Activated CD8-positive, alpha-beta memory T cell treated with anti-CD3 and anti-CD28 coated beads for 4 hours (primary cell): ENCODE results near the gene ERO1B.
A peak's percentile ranks its signal among the peaks of the same experiment; 100 is the strongest.

Source experiments
- DNase-seq, 2 donors: peaks; one replicate each; pipeline ENCODE4 v3.0.0-alpha.2; 2020; ENCODE audit warnings: low read depth in 2 of 2

Gene ERO1B

DNA sequence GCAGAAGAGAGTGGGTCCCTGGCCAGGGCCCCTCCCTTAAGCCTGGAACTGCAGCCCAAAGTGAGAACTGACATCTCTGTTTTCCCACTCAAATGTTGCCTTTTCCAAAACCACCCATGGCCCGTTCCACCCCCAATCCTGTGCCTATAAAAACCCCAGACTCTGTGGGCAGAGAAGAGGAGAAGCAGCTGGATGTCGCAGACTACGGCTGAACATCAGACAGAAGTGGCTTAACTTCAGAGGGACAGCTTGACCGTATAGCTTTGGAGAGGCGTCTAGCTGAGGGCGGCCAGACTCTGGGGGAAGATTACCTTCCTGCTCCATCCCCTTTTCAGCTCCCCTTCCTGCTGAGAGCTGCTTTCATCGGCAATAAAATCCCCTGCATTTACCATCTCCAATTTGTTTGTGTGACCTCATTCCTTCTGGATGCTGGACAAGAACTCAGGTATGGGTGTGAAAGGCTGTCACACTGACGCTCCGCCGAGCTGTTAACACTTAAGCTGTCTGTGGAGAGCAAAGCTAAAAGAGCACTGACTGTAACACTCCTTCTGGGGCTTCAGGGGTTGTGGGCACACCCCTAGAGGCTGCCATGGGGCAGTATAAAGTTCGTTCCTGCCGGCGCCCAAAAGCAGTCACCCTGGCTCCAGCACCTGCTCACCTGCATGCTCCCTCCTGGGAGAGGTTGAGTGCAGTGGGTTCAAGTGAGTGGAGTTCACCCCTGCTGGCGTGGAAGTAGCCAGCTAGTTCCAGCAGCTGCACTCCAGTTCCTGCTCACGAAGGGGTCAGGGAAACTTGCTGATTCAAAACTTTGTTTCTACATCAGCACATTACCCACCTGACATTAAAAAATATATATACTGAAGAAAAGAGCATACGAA, 19.6 kb upstream of the ERO1B start:
- DNase-seq: no peak

DNA sequence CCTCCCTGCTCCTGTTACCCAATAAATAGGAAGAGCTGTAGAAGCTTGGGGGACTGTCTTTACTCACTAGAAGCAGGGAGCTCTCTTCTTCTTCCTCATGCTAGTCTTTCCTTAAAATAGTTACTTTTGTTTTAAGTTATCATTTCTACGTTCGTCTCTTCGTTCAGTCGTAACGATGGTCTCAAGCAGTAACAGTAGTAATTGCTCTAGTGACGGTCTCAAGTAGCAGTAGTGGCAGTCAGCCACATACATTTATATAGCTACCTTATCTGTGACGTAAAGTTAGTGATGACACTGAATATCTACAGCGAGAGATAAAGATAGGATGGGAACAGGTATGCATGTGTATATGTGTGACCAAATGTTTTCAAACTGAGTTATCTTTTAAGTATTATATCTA, 15.4 kb upstream of the ERO1B start:
- DNase-seq: no peak

DNA sequence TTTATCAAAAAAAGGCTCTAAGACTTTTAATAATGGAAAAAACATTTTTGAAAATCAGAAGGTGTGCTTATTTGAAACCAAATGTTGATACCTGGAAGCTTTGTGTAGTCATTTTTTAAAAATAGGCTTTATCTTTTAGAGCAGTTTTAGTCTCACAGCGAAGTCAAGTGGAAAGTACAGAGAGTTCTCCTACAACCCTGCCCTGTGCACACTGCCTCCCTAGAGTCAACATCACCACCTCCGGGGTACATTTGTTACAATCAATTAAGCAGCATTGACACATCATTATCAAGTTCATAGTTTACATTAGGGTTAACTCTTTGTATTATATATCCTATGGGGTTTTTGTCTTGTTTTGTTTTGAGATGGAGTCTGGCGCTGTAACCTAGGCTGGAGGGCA, 10.7 kb upstream of the ERO1B start:
- DNase-seq: no peak

DNA sequence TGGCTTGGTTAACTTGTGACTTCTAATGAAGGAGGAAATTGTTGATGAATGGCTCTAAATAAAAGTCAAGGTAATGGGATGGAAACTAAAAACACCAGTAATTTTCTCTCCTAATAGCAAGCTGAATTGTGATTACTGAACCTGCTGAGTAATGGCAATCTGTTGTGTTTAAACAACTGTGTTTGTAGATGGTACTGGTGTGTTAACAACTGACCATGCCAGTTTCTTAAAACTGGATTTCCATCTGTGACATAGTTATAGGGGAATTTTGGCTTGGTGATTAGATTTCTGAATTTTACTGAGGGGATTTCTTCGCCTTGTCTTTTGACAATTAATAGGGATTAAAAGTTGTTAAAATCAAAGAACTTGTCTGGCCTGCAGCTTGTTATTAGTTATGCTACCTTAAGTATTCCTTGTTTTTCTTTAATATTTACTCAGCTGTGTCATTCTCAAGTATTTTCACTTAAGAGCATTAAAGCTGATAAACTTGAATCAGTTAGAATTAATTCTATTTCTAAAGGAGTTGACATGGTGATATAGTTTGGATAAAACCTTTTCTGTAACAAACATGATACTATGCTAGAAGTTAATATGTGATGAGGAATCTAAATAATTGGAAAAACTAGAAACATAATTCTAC, 7.9 kb upstream of the ERO1B start:
- DNase-seq: no peak

DNA sequence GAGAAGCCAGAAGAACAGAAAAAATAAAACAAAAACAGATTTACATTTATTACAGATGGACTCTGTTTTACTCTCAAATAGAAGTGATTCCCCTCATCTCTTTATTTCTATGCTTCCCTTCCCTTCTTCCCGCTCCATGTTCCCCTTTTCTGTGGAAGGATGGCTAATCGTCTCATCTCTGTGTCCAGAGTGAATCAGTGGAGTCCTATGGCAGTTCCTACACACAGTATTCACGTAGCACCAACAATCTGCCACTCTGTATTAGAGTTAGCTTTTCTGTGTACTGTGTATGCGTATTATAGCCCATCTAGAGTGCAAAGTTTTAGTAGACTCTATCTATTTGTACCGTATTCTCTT, 6.8 kb upstream of the ERO1B start:
- no peak for DNase-seq

DNA sequence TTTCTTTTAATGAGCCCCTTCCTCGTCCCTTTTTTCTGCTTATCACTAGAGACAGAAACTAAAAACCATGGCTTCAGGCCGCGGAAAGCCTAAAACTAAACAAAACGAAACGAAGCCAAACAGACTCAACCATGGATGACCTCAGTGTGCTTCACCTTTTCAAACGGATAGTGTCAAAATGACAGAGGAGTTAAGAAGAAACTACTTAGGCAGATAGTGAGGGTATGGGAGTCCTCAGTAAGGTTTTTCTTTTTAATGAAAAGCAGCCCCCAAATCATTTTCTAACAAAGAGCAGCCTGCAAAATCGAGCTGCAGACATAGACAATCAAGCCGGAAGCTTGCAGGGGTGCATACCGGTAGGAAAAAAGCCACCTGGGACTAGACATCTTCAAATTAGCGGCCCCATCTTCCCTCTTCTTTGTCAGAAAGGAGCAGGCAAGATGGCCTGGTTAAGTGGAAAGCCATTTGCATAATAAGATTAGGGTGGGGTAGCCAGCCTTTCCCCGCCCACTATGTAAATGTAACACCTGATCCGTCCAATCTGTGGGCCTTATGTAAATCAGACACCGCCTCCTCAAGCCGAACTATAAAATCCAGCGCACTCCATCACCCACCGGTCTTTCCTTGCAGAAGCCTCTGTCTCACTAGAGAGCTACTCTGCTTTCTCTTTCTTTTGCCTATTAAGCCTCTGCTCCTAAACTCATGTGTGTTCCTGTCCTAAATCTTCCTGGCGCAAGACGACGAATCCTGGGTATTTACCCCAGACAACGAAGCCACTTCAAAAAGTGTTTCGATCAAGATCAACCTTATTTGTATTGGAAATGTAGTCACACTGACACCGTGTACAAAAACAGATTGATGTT, 6.2 kb upstream of the ERO1B start:
- no peak for DNase-seq

DNA sequence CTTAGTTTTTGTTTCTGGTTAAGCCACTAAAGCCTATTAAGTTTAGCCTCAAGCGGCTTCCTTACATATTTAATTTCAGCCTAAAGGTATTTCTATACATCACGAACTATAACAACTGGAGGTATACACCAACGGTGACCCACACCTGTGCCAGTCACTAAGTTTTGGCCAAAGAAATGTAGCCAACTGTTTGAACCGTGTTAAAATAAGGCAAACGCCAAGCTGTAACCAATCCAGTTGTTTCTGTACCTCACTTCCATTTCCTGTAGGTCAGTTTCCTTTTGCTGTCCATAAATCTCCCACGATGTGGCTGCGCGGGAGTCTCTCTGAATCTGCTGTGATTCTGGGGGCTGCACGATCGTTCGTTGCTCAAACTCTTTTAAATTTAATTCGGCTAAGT, 5.6 kb upstream of the ERO1B start:
- DNase-seq: no peak

DNA sequence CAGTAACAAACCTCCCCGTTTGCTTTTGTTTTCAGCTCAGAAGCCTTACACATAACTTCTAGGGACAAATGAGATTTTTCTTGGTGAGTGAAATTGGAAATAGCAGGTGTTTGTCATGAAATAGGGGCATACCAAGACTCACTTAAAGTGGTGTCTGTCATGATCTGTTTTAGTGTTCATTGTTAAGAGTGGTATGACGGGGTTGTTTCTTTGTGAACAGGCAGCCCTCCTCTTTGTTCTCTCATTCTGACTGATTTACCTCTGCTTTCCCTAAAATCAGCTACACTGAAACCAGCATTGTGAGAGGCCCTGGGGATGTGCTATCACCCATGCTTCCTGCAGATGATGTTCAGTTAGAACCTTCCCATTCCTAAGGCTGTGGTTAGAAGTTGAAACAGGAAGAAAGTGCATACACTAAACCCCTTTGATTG, 2.5 kb upstream of the ERO1B start:
- DNase-seq: no peak

DNA sequence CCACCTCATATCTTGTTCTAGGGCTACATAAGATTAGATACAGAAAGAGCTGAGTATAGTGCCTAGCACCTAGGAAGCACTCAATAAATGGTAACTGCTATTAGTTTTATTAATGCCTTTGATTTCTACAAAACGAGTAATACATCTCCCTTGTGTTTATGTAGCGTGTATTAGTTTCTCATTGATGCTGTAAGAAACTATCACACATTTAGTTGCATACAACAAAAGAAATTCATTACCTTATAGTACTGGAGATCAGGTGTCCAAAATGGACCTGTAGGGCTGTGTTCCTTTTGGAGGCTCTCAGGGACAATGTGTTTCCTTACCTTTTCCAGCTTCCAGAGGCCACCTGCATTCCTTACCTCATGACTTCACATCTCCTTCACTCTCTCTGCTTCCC, 961 bp upstream of the ERO1B start:
- no peak for DNase-seq

DNA sequence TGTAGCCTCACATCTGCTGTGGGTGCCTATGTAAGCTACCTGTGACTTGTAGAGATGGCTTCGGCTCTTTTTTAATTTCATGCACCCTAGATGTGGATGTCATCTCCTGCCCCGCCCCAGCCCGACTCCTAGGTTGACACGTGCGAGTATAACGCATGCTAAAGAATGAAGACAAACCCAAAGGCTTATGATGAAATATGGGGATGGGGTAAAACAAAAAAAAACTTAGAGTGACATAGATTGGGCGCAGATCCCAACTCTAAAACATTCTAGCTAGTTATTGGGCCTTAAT, 613 bp upstream of the ERO1B start:
- DNase-seq: peak in 1 of 2 donors; percentile 17

DNA sequence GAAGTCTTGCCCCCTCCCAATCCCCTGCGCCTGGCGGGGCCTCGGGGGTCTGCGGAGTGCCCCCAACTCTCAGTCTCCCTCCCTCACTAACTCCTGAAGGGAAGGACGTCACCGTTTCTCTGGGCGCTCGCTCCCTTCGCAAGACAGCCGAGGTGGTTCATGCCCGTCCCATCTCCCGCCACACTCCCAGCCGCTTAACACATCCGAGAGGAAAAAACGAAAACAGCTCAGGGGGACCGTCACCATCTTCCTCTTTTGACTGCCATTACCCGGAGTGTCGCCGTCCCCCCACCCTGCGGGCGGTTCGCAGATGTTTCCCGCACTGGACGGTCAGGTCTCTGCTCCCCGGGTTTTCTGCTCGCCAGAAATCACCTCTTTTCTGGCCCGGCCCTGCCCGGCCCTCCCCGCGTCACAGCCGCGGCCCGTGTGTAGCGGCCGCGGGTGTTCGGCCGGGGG, 532 bp downstream of the ERO1B start:
- no peak for DNase-seq

DNA sequence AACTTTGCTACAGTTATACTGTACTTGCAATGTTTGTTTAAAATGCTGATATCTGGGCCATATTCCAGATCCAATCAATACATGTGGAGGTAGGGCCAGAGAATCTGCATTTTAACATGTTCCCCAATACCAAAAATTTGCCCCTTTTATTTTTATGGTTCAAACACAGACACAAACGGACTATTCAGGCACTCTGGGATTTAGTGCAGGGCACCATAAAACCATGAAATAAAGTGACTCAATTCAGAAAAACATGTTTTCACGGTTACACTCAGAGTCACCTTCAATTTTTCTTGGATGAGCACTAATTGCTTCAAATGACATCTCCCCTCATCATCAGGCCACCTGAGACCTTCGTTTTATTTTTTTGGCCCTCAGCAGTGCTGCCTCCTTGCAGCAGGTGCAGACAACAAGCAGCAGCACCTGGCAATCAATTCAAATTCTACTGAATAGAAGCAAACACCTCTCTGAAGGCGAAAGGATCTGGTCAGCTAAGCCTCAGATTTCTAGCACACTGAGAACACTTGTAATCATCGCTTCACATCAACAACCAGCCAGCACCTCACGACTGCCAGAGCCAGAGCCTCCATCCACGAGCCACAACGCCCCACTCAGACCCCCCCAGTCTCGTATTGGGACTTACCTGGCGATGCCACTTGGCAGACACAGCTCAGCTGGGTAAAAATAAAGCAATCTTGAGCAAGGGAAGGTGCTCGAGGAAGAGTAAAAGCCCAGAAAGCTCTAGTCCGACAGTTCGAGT, 1.1 kb downstream of the ERO1B start:
- no peak for DNase-seq

DNA sequence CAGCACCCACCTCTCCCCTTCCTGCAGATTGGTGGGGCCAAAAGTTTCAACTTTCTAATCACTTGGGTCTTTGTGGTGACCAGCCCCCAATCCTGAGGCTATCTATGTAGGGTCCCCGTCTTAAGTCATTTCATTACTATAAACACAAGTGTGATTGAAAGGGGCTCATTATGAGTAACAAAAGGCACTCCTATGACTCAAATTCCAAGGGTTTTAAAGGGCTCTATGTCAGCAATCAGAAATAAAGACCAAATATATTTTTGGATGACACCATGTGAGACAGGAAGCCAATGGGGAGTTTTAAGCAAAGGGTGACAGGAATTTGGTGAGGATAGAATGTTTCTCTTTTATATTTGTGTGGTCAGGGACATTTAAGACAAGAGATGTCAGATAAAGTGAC, 6.2 kb downstream of the ERO1B start:
- DNase-seq: no peak

DNA sequence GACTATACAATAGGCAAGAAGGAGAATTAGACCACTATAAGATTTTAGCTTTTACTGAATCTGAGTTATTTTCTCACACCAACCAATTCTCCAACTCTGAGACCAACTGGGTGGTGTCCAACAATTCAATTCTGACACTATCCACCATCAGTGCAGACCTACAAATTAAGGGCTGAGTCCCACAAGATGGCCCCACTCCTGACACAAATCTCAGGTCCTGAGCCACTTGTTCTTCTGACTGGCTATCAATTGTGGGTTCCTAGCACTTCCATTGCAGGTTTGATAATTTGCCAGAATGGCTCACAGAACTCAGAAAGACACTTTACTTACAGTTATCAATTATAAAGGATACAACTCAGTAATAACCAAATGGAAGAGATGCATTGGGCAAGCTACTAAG, 6.7 kb downstream of the ERO1B start:
- DNase-seq: no peak

DNA sequence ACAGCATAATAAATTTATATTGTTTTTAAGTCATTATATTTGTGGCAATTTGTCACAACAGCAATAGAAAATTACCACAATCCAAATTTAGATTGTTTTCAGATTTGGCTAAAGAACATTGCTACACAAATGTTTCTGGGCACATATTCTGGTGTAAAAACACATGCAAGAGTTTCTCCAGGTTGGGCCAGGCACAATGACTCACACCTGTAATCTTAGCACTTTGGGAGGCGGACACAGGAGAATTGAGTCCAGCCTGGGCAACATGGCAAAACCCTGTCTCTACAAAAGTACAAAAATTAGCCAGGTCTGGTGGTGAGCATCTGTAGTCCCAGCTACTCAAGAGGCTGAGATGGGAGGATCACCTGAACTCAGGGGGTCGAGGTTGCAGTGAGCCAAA, 8.4 kb downstream of the ERO1B start:
- no peak for DNase-seq

DNA sequence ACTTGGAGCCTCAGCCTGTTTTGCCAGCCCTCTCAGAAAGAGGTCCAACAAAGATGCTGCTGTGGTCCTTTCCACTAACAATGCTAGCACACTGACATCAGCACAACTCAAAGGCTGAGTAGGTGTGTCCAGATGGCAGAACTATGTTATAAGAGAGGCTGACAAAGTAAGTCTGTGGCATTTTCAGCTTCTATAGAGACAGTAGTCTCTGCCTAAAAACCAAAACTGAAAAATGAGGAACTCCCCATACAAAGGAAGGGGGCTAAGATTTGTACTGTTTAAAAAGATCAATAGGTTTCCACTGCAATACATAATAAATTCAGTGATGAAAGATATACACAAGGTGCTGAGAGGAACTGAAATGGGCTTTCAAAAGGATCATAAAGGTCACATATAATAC, 12.3 kb downstream of the ERO1B start:
- DNase-seq: no peak

DNA sequence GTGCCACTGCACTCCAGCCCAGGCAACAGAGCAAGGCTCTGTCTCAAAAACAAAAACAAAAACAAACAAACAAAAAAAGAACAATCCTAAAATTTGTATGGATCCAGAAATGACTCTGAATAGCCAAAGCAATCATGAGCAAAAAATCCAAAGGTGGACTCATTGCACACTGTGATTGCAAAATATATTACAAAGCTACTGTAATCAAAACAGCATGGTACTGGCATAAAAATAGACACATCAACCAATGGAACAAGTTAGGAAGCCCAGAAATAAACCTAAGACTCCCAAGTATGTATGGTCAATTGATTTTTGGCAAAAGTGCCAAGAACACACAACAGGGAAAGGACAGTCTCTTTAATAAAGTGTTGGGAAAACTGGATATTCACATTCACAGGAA, 19.9 kb downstream of the ERO1B start:
- DNase-seq: no peak

DNA sequence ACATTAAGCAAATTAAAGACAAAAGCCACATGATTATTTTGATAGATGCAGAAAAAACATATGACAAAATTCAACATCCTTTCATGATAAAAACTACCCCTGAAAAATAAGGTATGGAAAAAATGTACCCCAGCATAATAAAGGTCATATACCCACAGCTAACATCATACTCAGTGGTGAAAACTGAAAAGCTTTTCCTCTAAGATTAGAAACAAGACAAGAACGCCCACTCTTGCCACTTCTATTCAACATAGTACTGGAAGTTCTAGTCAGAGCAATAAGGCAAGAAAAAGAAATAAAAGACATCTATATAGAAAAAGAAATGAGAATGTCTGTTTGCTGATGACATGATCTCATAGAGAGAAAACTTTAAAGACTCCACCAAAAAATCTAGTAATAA, 20.7 kb downstream of the ERO1B start:
- DNase-seq: no peak

DNA sequence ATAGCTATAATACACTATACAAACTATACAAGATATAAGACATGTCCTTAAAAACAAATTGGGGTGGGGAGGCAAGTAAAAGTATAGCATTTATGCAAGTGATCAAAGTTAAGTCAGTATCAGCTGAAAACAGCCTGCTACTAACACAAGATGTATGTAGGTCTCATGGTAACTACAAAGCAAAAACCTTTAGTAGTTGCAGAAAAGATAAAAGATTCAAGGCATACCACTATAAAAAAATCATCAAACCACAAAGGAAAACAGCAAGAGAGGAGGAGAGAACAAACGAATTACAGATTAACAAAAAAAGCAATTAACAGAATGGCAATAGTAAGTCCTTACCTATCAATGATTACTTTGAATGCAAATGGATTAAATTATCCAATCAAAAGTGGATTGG, 22.7 kb downstream of the ERO1B start:
- no peak for DNase-seq

DNA sequence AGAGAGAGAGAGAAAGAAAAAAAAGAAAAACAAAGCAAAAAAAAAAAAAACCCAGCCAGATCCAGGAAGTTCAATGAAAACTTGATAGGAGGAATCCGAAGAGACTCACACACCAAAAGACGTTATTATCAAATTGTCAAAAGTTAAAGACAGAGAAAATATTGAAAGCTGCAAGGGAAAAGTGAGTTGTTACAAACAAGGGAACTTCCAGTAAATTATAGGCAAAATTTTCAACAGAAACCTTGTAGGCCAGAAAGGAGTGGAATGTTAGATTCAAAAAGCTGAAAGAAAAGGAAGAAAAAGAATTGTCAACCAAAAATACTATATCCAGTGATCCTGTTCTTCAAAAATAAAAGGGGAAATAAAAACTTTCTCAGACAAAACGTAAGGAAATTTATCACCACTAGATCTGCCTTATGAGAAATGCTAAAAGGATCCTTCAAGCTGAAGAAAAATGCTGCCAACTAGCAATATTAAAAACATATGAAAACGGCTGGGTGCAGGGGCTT, 23.6 kb downstream of the ERO1B start:
- DNase-seq: no peak

DNA sequence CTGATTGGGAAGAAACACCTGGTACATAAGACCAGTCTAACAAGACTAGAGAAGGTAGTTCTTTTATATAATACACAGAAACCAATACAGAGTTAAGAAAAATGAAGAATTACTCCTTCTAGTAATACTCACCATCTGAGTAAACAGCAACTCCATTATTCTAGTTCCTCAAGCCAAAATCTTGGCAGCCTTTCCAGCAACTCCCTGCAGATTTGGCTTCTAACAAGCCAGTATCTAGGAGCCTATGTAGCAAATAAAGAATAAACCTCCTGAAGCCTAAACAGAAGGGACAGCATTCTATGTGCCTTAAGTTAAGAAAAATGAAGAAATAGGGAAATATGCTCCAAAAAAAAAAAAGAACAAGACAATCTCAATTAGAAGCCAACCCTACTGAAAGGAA, 24.5 kb downstream of the ERO1B start:
- DNase-seq: no peak
